ENCODE measurements around the gene XBP1. TPM values are rescaled to one million over a fixed set of nuclear protein-coding genes. Genes with fewer than 3 reads are reported as not detected.

The XBP1 gene
- total and polyA plus RNA-seq, 2 of the 13 experiments (the other 11 are each of a cell fraction or from before 2014, with no cell fraction given), result 416 to 427 TPM

DNA sequence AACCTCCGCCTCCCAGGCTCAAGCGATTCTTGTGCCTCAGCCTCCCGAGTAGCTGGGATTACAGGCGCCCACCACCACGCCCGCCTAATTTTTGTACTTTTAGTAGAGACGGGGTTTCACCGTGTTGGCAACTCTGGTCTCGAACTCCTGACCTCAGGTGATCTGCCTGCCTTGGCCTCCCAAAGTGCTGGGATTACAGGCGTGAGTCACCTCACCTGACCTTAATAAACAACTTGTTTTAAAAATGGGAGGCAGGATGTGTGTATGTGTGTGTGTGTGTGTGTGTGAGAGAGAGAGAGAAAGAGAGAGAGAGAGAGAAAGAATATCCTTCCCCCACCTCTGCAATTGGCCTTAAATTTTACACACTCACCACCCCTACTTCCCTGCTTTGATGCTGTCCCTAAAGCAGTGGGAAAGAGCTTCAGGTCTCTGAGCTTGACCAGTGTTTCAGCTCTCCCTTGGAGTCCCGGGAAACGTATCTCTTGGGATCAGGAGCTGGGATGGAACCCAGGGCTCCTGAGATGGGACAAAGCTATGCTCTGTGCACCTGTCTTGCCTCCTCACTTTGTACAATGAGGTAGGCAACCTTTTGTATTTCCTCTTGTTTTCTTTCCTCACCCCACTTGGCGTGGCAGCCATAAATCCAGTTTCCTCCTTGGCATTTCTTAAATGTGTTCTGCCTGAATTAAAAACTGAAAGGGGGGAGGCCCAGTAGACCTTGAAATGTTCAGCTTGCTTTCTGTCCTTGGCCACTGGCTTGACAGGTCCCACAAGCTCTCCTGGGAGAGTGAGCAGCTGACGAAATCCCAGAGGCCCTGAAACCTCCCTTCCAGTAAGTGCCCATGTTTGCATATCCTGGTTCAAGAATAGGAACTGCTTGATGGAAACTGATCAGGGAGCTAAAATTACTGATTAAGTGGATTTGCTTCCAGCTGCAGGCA, 17.8 kb upstream of the XBP1 start (continued):
- TF ChIP-seq, protein P1, sequence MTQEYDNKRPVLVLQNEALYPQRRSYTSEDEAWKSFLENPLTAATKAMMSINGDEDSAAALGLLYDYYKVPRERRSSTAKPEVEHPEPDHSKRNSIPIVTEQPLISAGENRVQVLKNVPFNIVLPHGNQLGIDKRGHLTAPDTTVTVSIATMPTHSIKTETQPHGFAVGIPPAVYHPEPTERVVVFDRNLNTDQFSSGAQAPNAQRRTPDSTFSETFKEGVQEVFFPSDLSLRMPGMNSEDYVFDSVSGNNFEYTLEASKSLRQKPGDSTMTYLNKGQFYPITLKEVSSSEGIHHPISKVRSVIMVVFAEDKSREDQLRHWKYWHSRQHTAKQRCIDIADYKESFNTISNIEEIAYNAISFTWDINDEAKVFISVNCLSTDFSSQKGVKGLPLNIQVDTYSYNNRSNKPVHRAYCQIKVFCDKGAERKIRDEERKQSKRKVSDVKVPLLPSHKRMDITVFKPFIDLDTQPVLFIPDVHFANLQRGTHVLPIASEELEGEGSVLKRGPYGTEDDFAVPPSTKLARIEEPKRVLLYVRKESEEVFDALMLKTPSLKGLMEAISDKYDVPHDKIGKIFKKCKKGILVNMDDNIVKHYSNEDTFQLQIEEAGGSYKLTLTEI (CRISPR knock-in tag; conservative IDR thresholded peaks at IDR 0.05), result no peak
- TF ChIP-seq DNMT1 (CRISPR knock-in tag; IDR thresholded peaks at IDR 0.05) (no peak), PRDM4 (CRISPR knock-in tag; IDR thresholded peaks at IDR 0.05; ENCODE audit: borderline replicate concordance) (no peak), CBX1 (IDR thresholded peaks at IDR 0.05; ENCODE audit: low read depth) (no peak), ZNF589 (CRISPR knock-in tag; conservative IDR thresholded peaks at IDR 0.05) (no peak), PHF21A (CRISPR knock-in tag; IDR thresholded peaks at IDR 0.05) (peak; percentile 30; the same call in 1 of the 2 replicates), ZBTB10 (CRISPR knock-in tag; IDR thresholded peaks at IDR 0.05; ENCODE audit: borderline replicate concordance) (0 out of 2 replicates have a peak, but pooled peaks have one; percentile 13), ZNF292 (CRISPR knock-in tag; IDR thresholded peaks at IDR 0.05; ENCODE audit: borderline replicate concordance, low read depth) (0 out of 2 replicates have a peak, but pooled peaks have one; percentile 36), ZNF609 (CRISPR knock-in tag; IDR thresholded peaks at IDR 0.05; ENCODE audit: borderline replicate concordance) (no peak)
- TF ChIP-seq, protein P2, sequence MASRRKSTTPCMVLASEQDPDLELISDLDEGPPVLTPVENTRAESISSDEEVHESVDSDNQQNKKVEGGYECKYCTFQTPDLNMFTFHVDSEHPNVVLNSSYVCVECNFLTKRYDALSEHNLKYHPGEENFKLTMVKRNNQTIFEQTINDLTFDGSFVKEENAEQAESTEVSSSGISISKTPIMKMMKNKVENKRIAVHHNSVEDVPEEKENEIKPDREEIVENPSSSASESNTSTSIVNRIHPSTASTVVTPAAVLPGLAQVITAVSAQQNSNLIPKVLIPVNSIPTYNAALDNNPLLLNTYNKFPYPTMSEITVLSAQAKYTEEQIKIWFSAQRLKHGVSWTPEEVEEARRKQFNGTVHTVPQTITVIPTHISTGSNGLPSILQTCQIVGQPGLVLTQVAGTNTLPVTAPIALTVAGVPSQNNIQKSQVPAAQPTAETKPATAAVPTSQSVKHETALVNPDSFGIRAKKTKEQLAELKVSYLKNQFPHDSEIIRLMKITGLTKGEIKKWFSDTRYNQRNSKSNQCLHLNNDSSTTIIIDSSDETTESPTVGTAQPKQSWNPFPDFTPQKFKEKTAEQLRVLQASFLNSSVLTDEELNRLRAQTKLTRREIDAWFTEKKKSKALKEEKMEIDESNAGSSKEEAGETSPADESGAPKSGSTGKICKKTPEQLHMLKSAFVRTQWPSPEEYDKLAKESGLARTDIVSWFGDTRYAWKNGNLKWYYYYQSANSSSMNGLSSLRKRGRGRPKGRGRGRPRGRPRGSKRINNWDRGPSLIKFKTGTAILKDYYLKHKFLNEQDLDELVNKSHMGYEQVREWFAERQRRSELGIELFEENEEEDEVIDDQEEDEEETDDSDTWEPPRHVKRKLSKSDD (CRISPR knock-in tag; IDR thresholded peaks at IDR 0.05; ENCODE audit: low read depth), result no peak

Measured in HepG2 (cell line).